SH-SY5Y (cell line): ENCODE measurements around the gene CFAP99.

Experiments
- GATA2 ChIP-seq: IDR thresholded peaks from 2 replicates; pipeline ENCODE4 v1.6.1; 2011; ENCODE audit warnings: mild to moderate bottlenecking, low read depth, low read length
- GATA3 ChIP-seq: IDR thresholded peaks from 2 replicates; pipeline ENCODE4 v1.6.1; 2011; ENCODE audit warnings: low read depth, mild to moderate bottlenecking, low read length, moderate library complexity

GRCh38 chr4:2451821-2452785, 33.3 kb downstream of the CFAP99 start:
- TF ChIP-seq GATA3 (no peak), GATA2 (no peak)
